HepG2 (cell line): ENCODE data around the gene TULP4.

Experiments
- CCAR2 ChIP-seq: fragments of 200-400 bp; formaldehyde crosslinking; optimal IDR thresholded peaks from 2 replicates; pipeline ENCODE3; 2018; ENCODE audit warnings: low read depth, mild to moderate bottlenecking, low read length, moderate library complexity
- HOXA7 ChIP-seq: sonication (generic); formaldehyde crosslinking; IDR thresholded peaks from 2 replicates; pipeline ENCODE4 v1.8.1; 2022; ENCODE audit warnings: mild to moderate bottlenecking, missing genetic modification reagents, moderate library complexity
- RAD51 ChIP-seq: fragments of 450-650 bp; IDR thresholded peaks from 2 replicates; pipeline ENCODE4 v1.6.1; 2016; ENCODE audit warnings: borderline replicate concordance
- ZFX ChIP-seq: sonication (generic); formaldehyde crosslinking; IDR thresholded peaks from 2 replicates; pipeline ENCODE4 v1.4.0; 2020; ENCODE audit warnings: mild to moderate bottlenecking, low read depth, missing genetic modification reagents, moderate library complexity

- TF ChIP-seq HOXA7 = no peak
- TF ChIP-seq ZFX (CRISPR knock-in tag) = no peak
- TF ChIP-seq CCAR2 = no peak
- no peak for TF ChIP-seq RAD51
Measured at GRCh38 chr6:158361961-158362669, 49.9 kb downstream of the TULP4 start.
